Ureter (tissue), 1 donor: Measurements from ENCODE around the gene KRT74. TPM values are rescaled to one million over a fixed set of nuclear protein-coding genes. Genes with fewer than 3 reads are reported as not detected.

Experiments used
- DNase-seq: peaks from one replicate; pipeline ENCODE4 v3.0.0-alpha.2; 2020; ENCODE audit warnings: low spot score
- total RNA-seq: library from RNA; stranded (reverse); gene quantifications from one replicate; pipeline ENCODE4 v1.2.4, GENCODE V29; 2023
- donor health status: DM: yes; HTN: yes; CAD: no.

Gene KRT74
- total RNA-seq: 0.26 TPM

- no peak for DNase-seq
Observed at GRCh38 chr12:52573743-52574142, at the start of gene KRT74. Gene KRT74, minus strand, starts transcription at chr12:52573843. Its CDS starts 66 bp downstream, at chr12:52573777.

GRCh38 chr12:52622349-52622748, 48.7 kb upstream of the KRT74 start:
- DNase-seq: peak; percentile 6

- no peak for DNase-seq
Observed at GRCh38 chr12:52618866-52619265, 45.2 kb upstream of the KRT74 start.

- no peak for DNase-seq
Observed at GRCh38 chr12:52618216-52618615, 44.6 kb upstream of the KRT74 start, which contains the start of gene KRT73. Gene KRT73, minus strand, starts transcription at chr12:52618559. Its CDS starts 35 bp downstream, at chr12:52618524.

GRCh38 chr12:52617403-52617785, 43.8 kb upstream of the KRT74 start:
- DNase-seq: no peak

GRCh38 chr12:52616680-52617402, 43.2 kb upstream of the KRT74 start:
- no peak for DNase-seq

- DNase-seq: no peak
Observed at GRCh38 chr12:52615912-52616311, 42.3 kb upstream of the KRT74 start.

GRCh38 chr12:52615208-52615868, 41.7 kb upstream of the KRT74 start:
- DNase-seq: no peak

GRCh38 chr12:52614381-52615207, 41.0 kb upstream of the KRT74 start:
- no peak for DNase-seq

GRCh38 chr12:52613384-52614030, 39.9 kb upstream of the KRT74 start:
- DNase-seq: no peak

GRCh38 chr12:52612431-52613383, 39.1 kb upstream of the KRT74 start:
- DNase-seq: peak; percentile 13

- DNase-seq: peak; percentile 23
Observed at GRCh38 chr12:52611080-52611468, 37.4 kb upstream of the KRT74 start.

- DNase-seq: peak; percentile 23
Observed at GRCh38 chr12:52608826-52609630, 35.4 kb upstream of the KRT74 start.

GRCh38 chr12:52608161-52608560, 34.5 kb upstream of the KRT74 start:
- DNase-seq: peak; percentile 14

GRCh38 chr12:52607314-52607713, 33.7 kb upstream of the KRT74 start:
- no peak for DNase-seq

- peak; percentile 6 for DNase-seq
Observed at GRCh38 chr12:52606581-52607218, 33.1 kb upstream of the KRT74 start.

GRCh38 chr12:52606096-52606495, 32.5 kb upstream of the KRT74 start:
- no peak for DNase-seq

GRCh38 chr12:52605542-52605941, 31.9 kb upstream of the KRT74 start:
- DNase-seq: no peak

- peak; percentile 10 for DNase-seq
Observed at GRCh38 chr12:52604859-52605258, 31.2 kb upstream of the KRT74 start.
